Measurements from ENCODE around the gene KRT86.
"Not testable (repeated sequence)": the region's sequence is repeated elsewhere in the genome, so short reads cannot be mapped to it uniquely, and the experiment has no call there.

The KRT86 gene

DNA sequence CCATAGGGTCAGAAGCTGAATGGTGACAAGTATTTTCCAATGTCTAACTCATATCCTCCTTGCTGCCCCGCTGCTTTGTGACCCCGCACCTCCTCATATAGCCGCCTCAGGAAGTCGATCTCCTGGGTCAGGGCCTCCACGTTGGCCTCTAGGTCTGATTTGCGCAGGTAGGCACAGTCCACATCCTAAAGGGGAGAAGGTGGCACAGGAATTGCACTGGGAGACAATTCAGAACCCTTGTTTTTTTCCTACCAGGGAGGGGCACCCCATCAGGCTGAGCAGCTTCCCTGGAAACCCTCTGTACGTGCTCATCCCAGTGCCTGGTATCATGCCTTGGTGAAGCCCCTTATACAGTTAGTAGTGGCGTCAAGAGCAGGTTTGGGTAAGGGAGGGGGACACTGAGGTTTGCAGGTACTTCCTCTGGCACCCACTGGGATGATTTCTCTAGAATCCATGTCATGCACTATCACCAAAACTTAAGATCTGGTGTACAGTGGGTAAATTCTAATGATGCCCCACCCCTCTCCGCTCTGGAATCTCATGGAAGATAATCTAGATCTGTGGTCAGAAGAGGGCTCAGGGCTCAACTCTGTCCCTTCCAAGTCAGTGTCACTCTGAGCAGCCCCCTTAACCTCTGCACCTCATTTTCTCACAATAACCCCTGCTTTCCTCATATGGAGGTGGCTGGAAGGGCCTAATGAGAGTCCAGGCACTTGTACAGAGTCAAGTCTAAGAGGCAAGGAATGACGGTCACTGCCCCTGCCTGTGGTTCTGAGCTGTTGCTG is 20.1 kb upstream of the KRT86 start:
- no peak for DNase-seq (ENCODE audit: low read depth)
- TF ChIP-seq POLR2A (IDR thresholded peaks at IDR 0.05; ENCODE audit: extremely low read depth, insufficient read length): no peak
- TF ChIP-seq, protein P1, sequence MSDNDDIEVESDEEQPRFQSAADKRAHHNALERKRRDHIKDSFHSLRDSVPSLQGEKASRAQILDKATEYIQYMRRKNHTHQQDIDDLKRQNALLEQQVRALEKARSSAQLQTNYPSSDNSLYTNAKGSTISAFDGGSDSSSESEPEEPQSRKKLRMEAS (IDR thresholded peaks at IDR 0.05; ENCODE audit: low read depth, low read length): no peak
- TF ChIP-seq, protein P2, sequence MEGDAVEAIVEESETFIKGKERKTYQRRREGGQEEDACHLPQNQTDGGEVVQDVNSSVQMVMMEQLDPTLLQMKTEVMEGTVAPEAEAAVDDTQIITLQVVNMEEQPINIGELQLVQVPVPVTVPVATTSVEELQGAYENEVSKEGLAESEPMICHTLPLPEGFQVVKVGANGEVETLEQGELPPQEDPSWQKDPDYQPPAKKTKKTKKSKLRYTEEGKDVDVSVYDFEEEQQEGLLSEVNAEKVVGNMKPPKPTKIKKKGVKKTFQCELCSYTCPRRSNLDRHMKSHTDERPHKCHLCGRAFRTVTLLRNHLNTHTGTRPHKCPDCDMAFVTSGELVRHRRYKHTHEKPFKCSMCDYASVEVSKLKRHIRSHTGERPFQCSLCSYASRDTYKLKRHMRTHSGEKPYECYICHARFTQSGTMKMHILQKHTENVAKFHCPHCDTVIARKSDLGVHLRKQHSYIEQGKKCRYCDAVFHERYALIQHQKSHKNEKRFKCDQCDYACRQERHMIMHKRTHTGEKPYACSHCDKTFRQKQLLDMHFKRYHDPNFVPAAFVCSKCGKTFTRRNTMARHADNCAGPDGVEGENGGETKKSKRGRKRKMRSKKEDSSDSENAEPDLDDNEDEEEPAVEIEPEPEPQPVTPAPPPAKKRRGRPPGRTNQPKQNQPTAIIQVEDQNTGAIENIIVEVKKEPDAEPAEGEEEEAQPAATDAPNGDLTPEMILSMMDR (IDR thresholded peaks at IDR 0.05; ENCODE audit: low read depth, low read length): no peak
- no peak for TF ChIP-seq MYC (IDR thresholded peaks at IDR 0.05; ENCODE audit: low read depth, low read length)
- no peak overlapping the region for H3K4me3 ChIP-seq (ENCODE audit: low read depth, low read length)

DNA sequence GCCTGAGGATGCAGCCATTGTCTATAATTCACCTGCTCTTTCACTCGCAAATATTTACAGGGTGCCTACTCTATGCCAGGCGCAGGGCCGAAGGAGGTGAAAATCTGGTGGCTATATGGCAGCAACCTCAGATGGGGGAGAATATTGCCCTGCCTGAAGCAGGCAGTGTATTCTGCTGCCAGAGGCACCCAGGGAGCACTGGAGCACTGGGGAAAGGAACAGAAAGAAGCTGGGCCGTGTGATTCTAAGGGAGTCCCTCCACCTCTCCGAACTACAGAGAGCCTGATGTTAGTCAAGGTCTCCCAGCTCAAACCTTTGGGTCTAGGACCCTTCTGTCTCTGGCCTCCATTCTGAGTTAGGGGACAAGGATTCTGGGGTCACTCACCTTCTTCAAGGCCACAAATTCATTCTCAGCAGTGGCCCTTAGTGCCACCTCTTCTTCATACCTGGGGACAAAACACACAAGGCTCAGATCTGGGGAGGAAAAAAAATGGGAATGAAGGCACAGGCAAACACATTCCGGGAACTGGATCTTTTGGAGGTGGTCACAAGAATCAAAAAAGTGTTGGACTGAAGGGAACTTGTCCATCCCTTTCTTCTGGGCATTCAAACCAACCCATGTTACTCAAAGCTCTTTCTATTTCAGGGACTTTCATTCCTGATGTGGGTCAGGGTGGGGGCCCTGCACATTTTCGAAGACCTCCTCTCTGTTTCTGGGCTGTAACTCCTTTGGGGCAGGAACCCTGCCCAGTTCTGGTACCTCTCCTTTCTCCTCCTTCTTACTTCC is 19.3 kb upstream of the KRT86 start:
- TF ChIP-seq MYC (IDR thresholded peaks at IDR 0.05; ENCODE audit: low read depth, low read length): no peak
- TF ChIP-seq, protein P2 (IDR thresholded peaks at IDR 0.05; ENCODE audit: low read depth, low read length): no peak
- H3K4me3 ChIP-seq (ENCODE audit: low read depth, low read length): no peak overlapping the region
- no peak for DNase-seq (ENCODE audit: low read depth)

DNA sequence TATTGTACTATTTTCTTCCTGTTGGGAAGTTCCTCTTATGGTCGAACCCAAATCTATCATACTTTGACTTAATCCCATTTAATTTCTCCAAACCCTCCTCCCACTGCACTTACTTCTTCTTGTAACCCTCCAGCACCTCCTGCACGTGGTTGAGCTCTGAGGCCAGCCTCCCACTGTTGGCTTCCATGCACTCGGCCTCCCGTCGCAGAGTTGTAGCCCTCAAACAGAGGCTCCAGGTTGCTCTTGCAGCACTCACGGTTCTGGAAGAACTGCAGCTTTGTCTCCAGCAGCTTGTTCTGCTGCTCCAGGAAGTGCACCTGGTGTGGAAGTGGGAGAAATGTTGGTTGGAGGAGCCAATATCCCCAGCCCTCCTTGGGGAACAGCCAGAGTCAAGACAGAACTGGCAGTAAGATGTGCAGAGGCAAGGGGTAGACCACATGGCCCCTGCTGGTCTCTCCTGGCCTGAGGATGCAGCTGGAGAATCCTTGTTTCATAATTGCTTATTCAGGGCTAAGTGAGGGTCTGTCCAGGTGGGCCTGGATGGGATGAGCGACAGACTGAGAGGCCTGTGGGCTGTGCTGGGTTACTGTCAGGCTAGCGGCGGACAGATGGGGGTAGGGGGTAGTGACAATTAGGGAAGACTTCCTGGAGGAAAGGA is 18.4 kb upstream of the KRT86 start:
- no peak for TF ChIP-seq MYC (IDR thresholded peaks at IDR 0.05; ENCODE audit: low read depth, low read length)
- TF ChIP-seq, protein P2 (IDR thresholded peaks at IDR 0.05; ENCODE audit: low read depth, low read length): no peak
- TF ChIP-seq POLR2A (IDR thresholded peaks at IDR 0.05; ENCODE audit: extremely low read depth, insufficient read length): no peak
- TF ChIP-seq, protein P1 (IDR thresholded peaks at IDR 0.05; ENCODE audit: low read depth, low read length): no peak
- H3K4me3 ChIP-seq (ENCODE audit: low read depth, low read length): no peak overlapping the region
- no peak for DNase-seq (ENCODE audit: low read depth)

DNA sequence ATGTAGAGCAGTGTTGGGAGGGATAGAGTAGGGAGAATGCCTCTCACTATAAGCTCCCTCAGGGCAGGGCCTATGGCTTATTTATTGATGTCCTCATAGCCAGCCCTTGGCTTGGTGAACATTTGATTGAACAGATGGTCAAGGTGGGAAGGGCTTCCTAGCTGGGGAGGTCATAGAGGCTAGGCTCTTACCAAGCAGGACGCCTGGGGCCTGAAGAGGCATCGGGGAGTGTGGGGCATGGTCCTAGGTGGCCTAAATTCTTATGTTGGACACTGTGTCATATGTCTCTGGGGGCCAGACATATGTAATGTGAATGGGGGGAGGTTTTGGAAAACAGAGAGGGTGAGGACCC is 17.9 kb upstream of the KRT86 start:
- no peak overlapping the region for H3K4me3 ChIP-seq (ENCODE audit: low read depth, low read length)
- no peak for DNase-seq (ENCODE audit: low read depth)
- TF ChIP-seq, protein P1 (IDR thresholded peaks at IDR 0.05; ENCODE audit: low read depth, low read length): no peak
- TF ChIP-seq, protein P2 (IDR thresholded peaks at IDR 0.05; ENCODE audit: low read depth, low read length): no peak
- no peak for TF ChIP-seq POLR2A (IDR thresholded peaks at IDR 0.05; ENCODE audit: extremely low read depth, insufficient read length)
- no peak for TF ChIP-seq MYC (IDR thresholded peaks at IDR 0.05; ENCODE audit: low read depth, low read length)

DNA sequence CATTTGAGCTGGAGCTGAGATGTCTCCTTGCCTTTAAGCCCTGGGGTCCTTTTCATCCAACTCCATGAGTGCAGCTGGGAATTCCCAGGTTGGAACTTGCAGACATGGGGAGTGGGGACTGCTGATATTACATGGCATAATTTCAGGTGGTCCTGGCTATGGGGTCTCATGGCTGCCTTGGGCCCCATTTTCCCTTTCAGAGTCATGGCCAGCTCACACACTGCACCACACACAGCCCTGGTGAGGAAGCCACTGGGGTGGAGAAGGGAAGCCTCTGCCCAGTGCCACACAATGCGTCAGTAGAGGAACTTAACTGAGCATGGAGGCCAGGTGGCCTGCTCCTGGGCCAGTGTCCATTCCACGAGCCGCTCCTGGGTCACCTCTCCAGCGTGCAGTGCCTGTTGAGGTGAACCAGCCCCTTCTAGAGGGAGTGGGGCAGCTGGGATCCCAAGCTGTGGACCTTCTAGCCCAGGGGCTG is 17.3 kb upstream of the KRT86 start:
- TF ChIP-seq, protein P2 (IDR thresholded peaks at IDR 0.05; ENCODE audit: low read depth, low read length): no peak
- TF ChIP-seq MYC (IDR thresholded peaks at IDR 0.05; ENCODE audit: low read depth, low read length) (no peak), POLR2A (IDR thresholded peaks at IDR 0.05; ENCODE audit: extremely low read depth, insufficient read length) (no peak)
- TF ChIP-seq, protein P1 (IDR thresholded peaks at IDR 0.05; ENCODE audit: low read depth, low read length): no peak
- no peak for DNase-seq (ENCODE audit: low read depth)
- no peak overlapping the region for H3K4me3 ChIP-seq (ENCODE audit: low read depth, low read length)

DNA sequence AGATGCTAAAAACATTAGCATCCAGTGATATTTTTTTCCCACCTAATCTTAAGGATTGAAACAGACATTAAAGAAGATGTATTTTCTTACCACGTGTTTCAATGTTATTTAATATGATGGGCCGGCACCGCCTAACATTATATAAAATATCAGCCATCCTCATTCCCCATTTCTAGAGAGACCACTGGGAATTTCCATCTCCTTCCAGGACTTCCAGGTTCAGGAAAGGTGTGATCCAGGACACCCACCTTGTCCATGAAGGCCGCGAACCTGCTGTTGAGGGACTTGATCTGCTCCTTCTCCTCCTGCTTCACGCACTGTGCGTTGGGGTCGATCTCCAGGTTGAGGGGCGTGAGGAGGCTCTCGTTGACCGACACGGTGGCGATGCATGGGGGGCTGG is 16.5 kb upstream of the KRT86 start:
- not testable (repeated sequence) for DNase-seq (ENCODE audit: low read depth); H3K4me3 ChIP-seq (ENCODE audit: low read depth, low read length)

All from NB4 (cell line).